ENCODE measurements around the gene IGFBP7.

The IGFBP7 gene

GRCh38 chr4:57098415-57098814, 11.8 kb downstream of the IGFBP7 start:
- no peaks in the 10 kb centered on the region for H3K79me2 ChIP-seq (ENCODE audit: insufficient read depth, low read depth)
- no peaks in the 10 kb centered on the region for H4K20me1 ChIP-seq (ENCODE audit: insufficient read depth)
- TF ChIP-seq CTCF (conservative IDR thresholded peaks at IDR 0.05; ENCODE audit: low read depth, low read length), result no peak
- H3K27ac ChIP-seq, result no peak overlapping the region
- no peak overlapping the region for H3K4me2 ChIP-seq
- H3K27me3 ChIP-seq (ENCODE audit: insufficient read depth, low read depth), result no peaks in the 10 kb centered on the region
- no peaks in the 10 kb centered on the region for H3K36me3 ChIP-seq (ENCODE audit: insufficient read depth)
- H2AFZ ChIP-seq (ENCODE audit: low read depth), result no peak overlapping the region
- no peaks in the 10 kb centered on the region for H3K4me1 ChIP-seq (ENCODE audit: low read depth, poor library complexity, severe bottlenecking)
- H3K9ac ChIP-seq, result no peak overlapping the region
- H3K4me3 ChIP-seq (IDR thresholded peaks at IDR 0.05; ENCODE audit: insufficient read depth, low read depth, low read length), result no peak overlapping the region

- Histone ChIP-seq H3K27ac (no peak overlapping the region), H3K27me3 (ENCODE audit: insufficient read depth, low read depth) (no peaks in the 10 kb centered on the region), H3K4me3 (IDR thresholded peaks at IDR 0.05; ENCODE audit: insufficient read depth, low read depth, low read length) (no peak overlapping the region), H4K20me1 (ENCODE audit: insufficient read depth) (no peaks in the 10 kb centered on the region), H3K9ac (no peak overlapping the region), H2AFZ (ENCODE audit: low read depth) (no peak overlapping the region), H3K79me2 (ENCODE audit: insufficient read depth, low read depth) (no peaks in the 10 kb centered on the region), H3K4me1 (ENCODE audit: low read depth, poor library complexity, severe bottlenecking) (no peaks in the 10 kb centered on the region), H3K4me2 (no peak overlapping the region), H3K36me3 (ENCODE audit: insufficient read depth) (no peaks in the 10 kb centered on the region)
- no peak for TF ChIP-seq CTCF (conservative IDR thresholded peaks at IDR 0.05; ENCODE audit: low read depth, low read length)
Observed at GRCh38 chr4:57097711-57098110, 12.5 kb downstream of the IGFBP7 start.

GRCh38 chr4:57095956-57096355, 14.2 kb downstream of the IGFBP7 start:
- no peak overlapping the region for H2AFZ ChIP-seq (ENCODE audit: low read depth)
- no peak for TF ChIP-seq CTCF (conservative IDR thresholded peaks at IDR 0.05; ENCODE audit: low read depth, low read length)
- no peak overlapping the region for H3K27ac ChIP-seq
- H3K36me3 ChIP-seq (ENCODE audit: insufficient read depth), result no peaks in the 10 kb centered on the region
- H3K79me2 ChIP-seq (ENCODE audit: insufficient read depth, low read depth), result no peaks in the 10 kb centered on the region
- no peak overlapping the region for H3K9ac ChIP-seq
- no peaks in the 10 kb centered on the region for H3K27me3 ChIP-seq (ENCODE audit: insufficient read depth, low read depth)
- H3K4me1 ChIP-seq (ENCODE audit: low read depth, poor library complexity, severe bottlenecking), result no peaks in the 10 kb centered on the region
- no peak overlapping the region for H3K4me3 ChIP-seq (IDR thresholded peaks at IDR 0.05; ENCODE audit: insufficient read depth, low read depth, low read length)
- H4K20me1 ChIP-seq (ENCODE audit: insufficient read depth), result no peaks in the 10 kb centered on the region
- no peak overlapping the region for H3K4me2 ChIP-seq

GRCh38 chr4:57095245-57095644, 14.9 kb downstream of the IGFBP7 start:
- no peak overlapping the region for H3K9ac ChIP-seq
- H3K4me3 ChIP-seq (IDR thresholded peaks at IDR 0.05; ENCODE audit: insufficient read depth, low read depth, low read length), result no peak overlapping the region
- TF ChIP-seq CTCF (conservative IDR thresholded peaks at IDR 0.05; ENCODE audit: low read depth, low read length), result no peak
- no peaks in the 10 kb centered on the region for H3K79me2 ChIP-seq (ENCODE audit: insufficient read depth, low read depth)
- H4K20me1 ChIP-seq (ENCODE audit: insufficient read depth), result no peaks in the 10 kb centered on the region
- no peaks in the 10 kb centered on the region for H3K4me1 ChIP-seq (ENCODE audit: low read depth, poor library complexity, severe bottlenecking)
- no peak overlapping the region for H3K4me2 ChIP-seq
- no peaks in the 10 kb centered on the region for H3K27me3 ChIP-seq (ENCODE audit: insufficient read depth, low read depth)
- no peak overlapping the region for H2AFZ ChIP-seq (ENCODE audit: low read depth)
- no peak overlapping the region for H3K27ac ChIP-seq
- no peaks in the 10 kb centered on the region for H3K36me3 ChIP-seq (ENCODE audit: insufficient read depth)

GRCh38 chr4:57094832-57095223, 15.4 kb downstream of the IGFBP7 start:
- no peaks in the 10 kb centered on the region for H3K4me1 ChIP-seq (ENCODE audit: low read depth, poor library complexity, severe bottlenecking)
- H3K9ac ChIP-seq, result no peak overlapping the region
- H4K20me1 ChIP-seq (ENCODE audit: insufficient read depth), result no peaks in the 10 kb centered on the region
- H2AFZ ChIP-seq (ENCODE audit: low read depth), result no peak overlapping the region
- no peak overlapping the region for H3K4me2 ChIP-seq
- no peak overlapping the region for H3K27ac ChIP-seq
- no peaks in the 10 kb centered on the region for H3K79me2 ChIP-seq (ENCODE audit: insufficient read depth, low read depth)
- no peak for TF ChIP-seq CTCF (conservative IDR thresholded peaks at IDR 0.05; ENCODE audit: low read depth, low read length)
- H3K27me3 ChIP-seq (ENCODE audit: insufficient read depth, low read depth), result no peaks in the 10 kb centered on the region
- no peak overlapping the region for H3K4me3 ChIP-seq (IDR thresholded peaks at IDR 0.05; ENCODE audit: insufficient read depth, low read depth, low read length)
- H3K36me3 ChIP-seq (ENCODE audit: insufficient read depth), result no peaks in the 10 kb centered on the region
